ENCODE data around the gene ZNF584.
"Not testable (repeated sequence)": the region's sequence is repeated elsewhere in the genome, so short reads cannot be mapped to it uniquely, and the experiment has no call there.

DNA sequence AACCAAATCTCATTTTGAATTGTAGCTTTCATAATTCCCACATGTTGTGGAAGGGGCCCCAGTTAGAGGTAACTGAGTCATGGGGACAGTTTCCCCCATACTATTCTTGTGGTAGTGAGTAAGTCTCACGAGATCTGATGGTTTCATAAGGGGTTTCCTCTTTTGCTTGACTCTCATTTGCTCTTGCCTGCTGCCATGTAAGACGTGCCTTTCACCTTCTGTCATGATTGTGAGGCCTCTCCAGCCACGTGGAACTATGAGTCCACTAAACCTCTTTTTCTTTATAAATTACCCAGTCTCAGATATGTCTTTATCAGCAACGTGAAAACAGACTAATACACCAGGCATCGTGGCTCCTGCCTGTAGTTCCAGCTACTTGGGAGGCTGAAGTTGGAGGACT, 41.5 kb downstream of the ZNF584 start:
- TF ChIP-seq, protein P1, sequence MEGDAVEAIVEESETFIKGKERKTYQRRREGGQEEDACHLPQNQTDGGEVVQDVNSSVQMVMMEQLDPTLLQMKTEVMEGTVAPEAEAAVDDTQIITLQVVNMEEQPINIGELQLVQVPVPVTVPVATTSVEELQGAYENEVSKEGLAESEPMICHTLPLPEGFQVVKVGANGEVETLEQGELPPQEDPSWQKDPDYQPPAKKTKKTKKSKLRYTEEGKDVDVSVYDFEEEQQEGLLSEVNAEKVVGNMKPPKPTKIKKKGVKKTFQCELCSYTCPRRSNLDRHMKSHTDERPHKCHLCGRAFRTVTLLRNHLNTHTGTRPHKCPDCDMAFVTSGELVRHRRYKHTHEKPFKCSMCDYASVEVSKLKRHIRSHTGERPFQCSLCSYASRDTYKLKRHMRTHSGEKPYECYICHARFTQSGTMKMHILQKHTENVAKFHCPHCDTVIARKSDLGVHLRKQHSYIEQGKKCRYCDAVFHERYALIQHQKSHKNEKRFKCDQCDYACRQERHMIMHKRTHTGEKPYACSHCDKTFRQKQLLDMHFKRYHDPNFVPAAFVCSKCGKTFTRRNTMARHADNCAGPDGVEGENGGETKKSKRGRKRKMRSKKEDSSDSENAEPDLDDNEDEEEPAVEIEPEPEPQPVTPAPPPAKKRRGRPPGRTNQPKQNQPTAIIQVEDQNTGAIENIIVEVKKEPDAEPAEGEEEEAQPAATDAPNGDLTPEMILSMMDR (IDR thresholded peaks at IDR 0.05; ENCODE audit: low read depth, low read length) = not testable (repeated sequence)
- TF ChIP-seq POLR2A (IDR thresholded peaks at IDR 0.05; ENCODE audit: extremely low read depth, insufficient read length) = not testable (repeated sequence)
- TF ChIP-seq, protein P2, sequence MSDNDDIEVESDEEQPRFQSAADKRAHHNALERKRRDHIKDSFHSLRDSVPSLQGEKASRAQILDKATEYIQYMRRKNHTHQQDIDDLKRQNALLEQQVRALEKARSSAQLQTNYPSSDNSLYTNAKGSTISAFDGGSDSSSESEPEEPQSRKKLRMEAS (IDR thresholded peaks at IDR 0.05; ENCODE audit: low read depth, low read length) = not testable (repeated sequence)

Measured in NB4 (cell line).